Neural crest cell (in vitro differentiated cells): ENCODE data around the gene ZNF177. TPM values are rescaled to one million over a fixed set of nuclear protein-coding genes. Genes with fewer than 3 reads are reported as not detected.

Experiments
- DNase-seq: peaks from one replicate; pipeline ENCODE4 v3.0.0; 2021; ENCODE audit warnings: low read depth, mixed read lengths, low spot score
- H3K27ac Mint-ChIP-seq: one replicate; pipeline ENCODE4 v1.8.0; 2021; ENCODE audit warnings: mild to moderate bottlenecking, mixed read lengths; ENCODE audit not compliant: unreplicated experiment
- H3K27me3 Mint-ChIP-seq: 2 replicates; pipeline ENCODE4 v1.8.0; 2021; ENCODE audit warnings: low read depth, mild to moderate bottlenecking, mixed read lengths
- H3K36me3 Mint-ChIP-seq: 2 replicates; pipeline ENCODE4 v1.8.0; 2021; ENCODE audit warnings: low read depth, mild to moderate bottlenecking, mixed read lengths
- H3K4me1 Mint-ChIP-seq: 2 replicates; pipeline ENCODE4 v1.8.0; 2021; ENCODE audit warnings: mixed read lengths
- H3K4me3 Mint-ChIP-seq: one replicate; pipeline ENCODE4 v1.8.0; 2021; ENCODE audit warnings: mild to moderate bottlenecking, mixed read lengths
- H3K9me3 Mint-ChIP-seq: 2 replicates; pipeline ENCODE4 v1.8.0; 2021; ENCODE audit warnings: mixed read lengths
- CTCF ChIP-seq: fragments of 200-600 bp; sonication (generic); conservative IDR thresholded peaks from 2 replicates; pipeline ENCODE4 v1.5.0; 2021; ENCODE audit warnings: antibody characterized with exemption, mild to moderate bottlenecking
- total RNA-seq: library from RNA; stranded (reverse); gene quantifications from 2 replicates; pipeline ENCODE4 v1.2.1, GENCODE V29; 2021

The ZNF177 gene
- total RNA-seq, 1 donor from 2014 or later: 8.0 TPM

- no peaks in the 10 kb centered on the region for H3K27me3 Mint-ChIP-seq
These were observed 65.1 kb downstream of the ZNF177 start for GRCh38 chr19:9427941-9428340.

GRCh38 chr19:9430444-9430843 lies 67.6 kb downstream of the ZNF177 start:
- Mint-ChIP-seq H3K9me3 (no peaks in the 10 kb centered on the region), H3K4me3 (peak overlapping the region; percentile 17), H3K27me3 (no peaks in the 10 kb centered on the region), H3K4me1 (peaks cover 23% of the 10 kb centered on the region), H3K36me3 (peaks cover 31% of the 10 kb centered on the region), H3K27ac (no peak overlapping the region)
- no peak for DNase-seq
- TF ChIP-seq CTCF: no peak

More at GRCh38 chr19:9427941-9428340, 65.1 kb downstream of the ZNF177 start:
- Mint-ChIP-seq H3K4me3 (no peak overlapping the region), H3K36me3 (peaks cover 46% of the 10 kb centered on the region), H3K9me3 (peaks cover 6% of the 10 kb centered on the region), H3K27ac (no peak overlapping the region), H3K4me1 (peaks cover 6% of the 10 kb centered on the region)
- no peak for DNase-seq
- TF ChIP-seq CTCF: no peak

- peak; percentile 64 for TF ChIP-seq CTCF
- peaks cover 33% of the 10 kb centered on the region for H3K4me1 Mint-ChIP-seq
- no peaks in the 10 kb centered on the region for H3K27me3 Mint-ChIP-seq
- H3K4me3 Mint-ChIP-seq: peak overlapping the region; percentile 79
- no peaks in the 10 kb centered on the region for H3K9me3 Mint-ChIP-seq
- H3K27ac Mint-ChIP-seq: no peak overlapping the region
- DNase-seq: peak; percentile 50
- peaks cover 33% of the 10 kb centered on the region for H3K36me3 Mint-ChIP-seq
These were observed 68.7 kb downstream of the ZNF177 start for GRCh38 chr19:9431475-9431874.

Other genes with a start within 250 kb of the ZNF177 start
- gene OR7G1, start 247.2 kb upstream of the ZNF177 start, total RNA-seq: not detected in 2 replicates
- not detected in 2 replicates for gene OR7G3, start 236.1 kb upstream of the ZNF177 start, total RNA-seq
- gene ZNF317, start 222.6 kb upstream of the ZNF177 start, total RNA-seq: 40.9 and 44.0 TPM in 2 replicates
- 1.6 and 1.9 TPM in 2 replicates for gene OR7D2, start 184.0 kb upstream of the ZNF177 start, total RNA-seq
- not detected in 2 replicates for gene OR7D4, start 143.4 kb upstream of the ZNF177 start, total RNA-seq
- gene OR7E24, start 112.1 kb upstream of the ZNF177 start, total RNA-seq: not detected in 2 replicates
- 6.7 and 7.3 TPM in 2 replicates for gene ZNF699, start 53.2 kb upstream of the ZNF177 start, total RNA-seq
- 24.0 and 26.5 TPM in 2 replicates for gene ZNF559, start 38.8 kb upstream of the ZNF177 start, total RNA-seq
- gene ZNF266, start 72.6 kb downstream of the ZNF177 start, total RNA-seq: 25.8 and 27.5 TPM in 2 replicates
- gene ZNF560, start 135.6 kb downstream of the ZNF177 start, total RNA-seq: 0.12 TPM in 1 of 2 replicates, not detected in the other
- gene ZNF426, start 175.6 kb downstream of the ZNF177 start, total RNA-seq: 24.5 and 26.7 TPM in 2 replicates
- gene ZNF121, start 221.5 kb downstream of the ZNF177 start, total RNA-seq: 71.1 and 78.7 TPM in 2 replicates